ENCODE data around the gene MAD1L1. TPM values are rescaled to one million over a fixed set of nuclear protein-coding genes. Genes with fewer than 3 reads are reported as not detected.

Gene MAD1L1
- polyA plus RNA-seq, 4 donors = 12.3 to 21.7 (median 18.1) TPM

- Histone ChIP-seq H3K36me3 (ENCODE audit: control insufficient read depth in 3 of 3, insufficient read depth in 2 of 3, low read depth in 1 of 3, low read length in 3 of 3) (peaks cover 0 to 64% (median 9%) of the 10 kb centered on the region in 3 donors), H3K27ac (ENCODE audit: low read depth in 1 of 3, low read length in 2 of 3) (no peak overlapping the region), H3K4me3 (ENCODE audit: low read depth in 1 of 3, low read length in 3 of 3) (no peak overlapping the region), H3K27me3 (ENCODE audit: control insufficient read depth in 3 of 3, insufficient read depth in 3 of 3, low read length in 3 of 3) (no peaks in the 10 kb centered on the region), H3K4me1 (ENCODE audit: control insufficient read depth in 3 of 3, insufficient read depth in 2 of 3, low read depth in 1 of 3, low read length in 2 of 3) (no peaks in the 10 kb centered on the region), H3K9me3 (ENCODE audit: control insufficient read depth in 2 of 2, insufficient read depth in 1 of 2, low read depth in 1 of 2, low read length in 1 of 2) (peaks cover 2 to 15% of the 10 kb centered on the region in 2 donors)
- no peak for FAIRE-seq
- DNase-seq = no peak
- WGBS, 3 donors = 94 to 97% (median 96%) methylated on average over 13 of the region's 13 CpGs
Measured at GRCh38 chr7:2195400-2196246, 37.1 kb downstream of the MAD1L1 start.

DNA sequence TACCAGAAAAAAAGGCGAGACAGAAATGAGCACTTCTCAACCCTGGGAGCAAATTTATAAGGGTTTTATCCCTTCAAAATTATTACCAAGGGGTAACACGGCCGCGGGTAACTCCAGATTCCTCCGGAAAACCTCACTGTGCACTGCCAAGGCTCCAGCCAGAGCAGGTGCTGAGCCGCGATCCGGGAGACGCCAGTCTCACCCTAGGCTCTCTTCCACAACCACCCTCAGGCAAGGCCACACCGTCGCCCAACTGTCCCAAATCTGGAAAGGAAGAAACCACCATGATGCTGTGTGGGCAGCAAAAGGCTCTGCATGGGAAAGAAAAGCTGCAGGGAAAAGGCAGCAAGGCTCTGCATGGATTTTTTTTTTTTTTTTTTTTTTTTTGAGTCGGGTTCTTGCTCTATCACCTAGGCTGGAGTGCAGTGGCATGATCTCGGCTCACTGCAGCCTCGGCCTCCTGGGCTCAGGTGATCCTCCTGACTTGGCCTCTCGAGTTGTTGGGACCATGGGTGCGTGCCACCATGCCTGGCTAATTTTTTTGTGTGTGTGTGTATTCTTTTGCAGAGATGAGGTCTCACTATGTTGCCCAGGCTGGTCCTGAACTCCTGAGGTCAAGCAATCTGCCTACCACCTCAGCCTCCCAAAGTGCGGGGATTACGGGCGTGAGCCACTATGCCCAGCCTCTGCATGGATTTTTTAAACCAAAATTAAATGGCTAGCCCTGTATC lies 39.0 kb downstream of the MAD1L1 start:
- H3K4me3 ChIP-seq (ENCODE audit: low read depth in 1 of 3, low read length in 3 of 3) = no peak overlapping the region
- DNase-seq (no peak), FAIRE-seq (no peak)
- WGBS, 3 donors = 93 to 96% (median 94%) methylated on average over 18 to 19 of the region's 19 CpGs
- H3K27me3 ChIP-seq (ENCODE audit: control insufficient read depth in 3 of 3, insufficient read depth in 3 of 3, low read length in 3 of 3) = no peaks in the 10 kb centered on the region
- H3K9me3 ChIP-seq (ENCODE audit: control insufficient read depth in 2 of 2, insufficient read depth in 1 of 2, low read depth in 1 of 2, low read length in 1 of 2) = peaks cover 2 to 20% of the 10 kb centered on the region in 2 donors
- H3K4me1 ChIP-seq (ENCODE audit: control insufficient read depth in 3 of 3, insufficient read depth in 2 of 3, low read depth in 1 of 3, low read length in 2 of 3) = no peaks in the 10 kb centered on the region
- H3K36me3 ChIP-seq (ENCODE audit: control insufficient read depth in 3 of 3, insufficient read depth in 2 of 3, low read depth in 1 of 3, low read length in 3 of 3) = peaks cover 0 to 47% (median 9%) of the 10 kb centered on the region in 3 donors
- no peak overlapping the region for H3K27ac ChIP-seq (ENCODE audit: low read depth in 1 of 3, low read length in 2 of 3)

GRCh38 chr7:2192831-2193534 lies 39.8 kb downstream of the MAD1L1 start:
- peaks cover 2 to 20% of the 10 kb centered on the region in 2 donors for H3K9me3 ChIP-seq (ENCODE audit: control insufficient read depth in 2 of 2, insufficient read depth in 1 of 2, low read depth in 1 of 2, low read length in 1 of 2)
- H3K27ac ChIP-seq (ENCODE audit: low read depth in 1 of 3, low read length in 2 of 3) = no peak overlapping the region
- no peak overlapping the region for H3K4me3 ChIP-seq (ENCODE audit: low read depth in 1 of 3, low read length in 3 of 3)
- FAIRE-seq (no peak), DNase-seq (no peak)
- H3K4me1 ChIP-seq (ENCODE audit: control insufficient read depth in 3 of 3, insufficient read depth in 2 of 3, low read depth in 1 of 3, low read length in 2 of 3) = no peaks in the 10 kb centered on the region
- H3K36me3 ChIP-seq (ENCODE audit: control insufficient read depth in 3 of 3, insufficient read depth in 2 of 3, low read depth in 1 of 3, low read length in 3 of 3) = peaks cover 0 to 42% (median 9%) of the 10 kb centered on the region in 3 donors
- H3K27me3 ChIP-seq (ENCODE audit: control insufficient read depth in 3 of 3, insufficient read depth in 3 of 3, low read length in 3 of 3) = no peaks in the 10 kb centered on the region
- 79 to 86% (median 85%) methylated on average over 18 of the region's 18 CpGs for WGBS, 3 donors

- H3K27ac ChIP-seq (ENCODE audit: low read depth in 1 of 3, low read length in 2 of 3) = no peak overlapping the region
Measured at GRCh38 chr7:2191016-2191415, 41.7 kb downstream of the MAD1L1 start.

GRCh38 chr7:2190531-2190930 lies 42.2 kb downstream of the MAD1L1 start:
- FAIRE-seq (no peak), DNase-seq (no peak)
- 94 to 96% (median 95%) methylated on average over 10 of the region's 10 CpGs for WGBS, 3 donors
- H3K27me3 ChIP-seq (ENCODE audit: control insufficient read depth in 3 of 3, insufficient read depth in 3 of 3, low read length in 3 of 3) = no peaks in the 10 kb centered on the region
- no peak overlapping the region for H3K4me3 ChIP-seq (ENCODE audit: low read depth in 1 of 3, low read length in 3 of 3)
- H3K36me3 ChIP-seq (ENCODE audit: control insufficient read depth in 3 of 3, insufficient read depth in 2 of 3, low read depth in 1 of 3, low read length in 3 of 3) = peaks cover 0 to 22% (median 3%) of the 10 kb centered on the region in 3 donors
- no peak overlapping the region for H3K27ac ChIP-seq (ENCODE audit: low read depth in 1 of 3, low read length in 2 of 3)
- peaks cover 0 to 8% of the 10 kb centered on the region in 2 donors for H3K9me3 ChIP-seq (ENCODE audit: control insufficient read depth in 2 of 2, insufficient read depth in 1 of 2, low read depth in 1 of 2, low read length in 1 of 2)
- no peaks in the 10 kb centered on the region for H3K4me1 ChIP-seq (ENCODE audit: control insufficient read depth in 3 of 3, insufficient read depth in 2 of 3, low read depth in 1 of 3, low read length in 2 of 3)

More at GRCh38 chr7:2191016-2191415, 41.7 kb downstream of the MAD1L1 start:
- Histone ChIP-seq H3K36me3 (ENCODE audit: control insufficient read depth in 3 of 3, insufficient read depth in 2 of 3, low read depth in 1 of 3, low read length in 3 of 3) (peaks cover 0 to 23% (median 4%) of the 10 kb centered on the region in 3 donors), H3K27me3 (ENCODE audit: control insufficient read depth in 3 of 3, insufficient read depth in 3 of 3, low read length in 3 of 3) (no peaks in the 10 kb centered on the region), H3K9me3 (ENCODE audit: control insufficient read depth in 2 of 2, insufficient read depth in 1 of 2, low read depth in 1 of 2, low read length in 1 of 2) (peaks cover 2 to 13% of the 10 kb centered on the region in 2 donors), H3K4me3 (ENCODE audit: low read depth in 1 of 3, low read length in 3 of 3) (no peak overlapping the region), H3K4me1 (ENCODE audit: control insufficient read depth in 3 of 3, insufficient read depth in 2 of 3, low read depth in 1 of 3, low read length in 2 of 3) (no peaks in the 10 kb centered on the region)
- DNase-seq (no peak), FAIRE-seq (no peak)
- WGBS, 3 donors = 94 to 97% (median 96%) methylated on average over 9 of the region's 9 CpGs

- no peak overlapping the region for H3K4me3 ChIP-seq (ENCODE audit: low read depth in 1 of 3, low read length in 3 of 3)
- H3K9me3 ChIP-seq (ENCODE audit: control insufficient read depth in 2 of 2, insufficient read depth in 1 of 2, low read depth in 1 of 2, low read length in 1 of 2) = peaks cover 0 to 6% of the 10 kb centered on the region in 2 donors
- no peaks in the 10 kb centered on the region for H3K4me1 ChIP-seq (ENCODE audit: control insufficient read depth in 3 of 3, insufficient read depth in 2 of 3, low read depth in 1 of 3, low read length in 2 of 3)
- no peak for FAIRE-seq
- DNase-seq = no peak
- H3K27ac ChIP-seq (ENCODE audit: low read depth in 1 of 3, low read length in 2 of 3) = no peak overlapping the region
- H3K27me3 ChIP-seq (ENCODE audit: control insufficient read depth in 3 of 3, insufficient read depth in 3 of 3, low read length in 3 of 3) = no peaks in the 10 kb centered on the region
- H3K36me3 ChIP-seq (ENCODE audit: control insufficient read depth in 3 of 3, insufficient read depth in 2 of 3, low read depth in 1 of 3, low read length in 3 of 3) = peaks cover 0 to 6% (median 0%) of the 10 kb centered on the region in 3 donors
- WGBS, 3 donors = 86 to 93% (median 87%) methylated on average over 4 of the region's 4 CpGs
Measured at GRCh38 chr7:2186166-2186565, 46.6 kb downstream of the MAD1L1 start.

DNA sequence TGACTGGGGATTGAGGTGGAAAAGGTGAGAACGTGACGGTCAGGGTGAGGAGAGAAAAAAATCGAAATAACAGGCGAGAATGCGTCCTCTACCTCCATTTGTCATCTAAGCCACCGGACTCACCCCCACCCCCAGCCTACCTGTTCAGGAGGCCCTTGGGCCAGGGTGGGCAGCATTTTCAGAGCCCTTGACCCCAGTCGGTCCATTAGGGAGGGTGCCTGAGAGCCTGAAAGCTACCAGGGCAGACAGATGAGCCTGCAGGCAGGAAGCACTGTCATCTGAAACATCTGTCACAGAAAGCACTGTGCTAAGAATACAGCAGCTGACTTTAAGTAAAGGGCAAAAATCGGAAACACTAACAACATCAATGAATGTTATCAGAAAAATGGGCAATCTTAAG lies 47.0 kb downstream of the MAD1L1 start:
- DNase-seq = no peak
- peaks cover 0 to 6% (median 2%) of the 10 kb centered on the region in 3 donors for H3K36me3 ChIP-seq (ENCODE audit: control insufficient read depth in 3 of 3, insufficient read depth in 2 of 3, low read depth in 1 of 3, low read length in 3 of 3)
- no peak for FAIRE-seq
- WGBS, 3 donors = 93 to 97% (median 96%) methylated on average over 8 of the region's 8 CpGs
- H3K9me3 ChIP-seq (ENCODE audit: control insufficient read depth in 2 of 2, insufficient read depth in 1 of 2, low read depth in 1 of 2, low read length in 1 of 2) = peaks cover 0 to 6% of the 10 kb centered on the region in 2 donors
- H3K27me3 ChIP-seq (ENCODE audit: control insufficient read depth in 3 of 3, insufficient read depth in 3 of 3, low read length in 3 of 3) = no peaks in the 10 kb centered on the region
- H3K4me1 ChIP-seq (ENCODE audit: control insufficient read depth in 3 of 3, insufficient read depth in 2 of 3, low read depth in 1 of 3, low read length in 2 of 3) = no peaks in the 10 kb centered on the region
- no peak overlapping the region for H3K27ac ChIP-seq (ENCODE audit: low read depth in 1 of 3, low read length in 2 of 3)
- H3K4me3 ChIP-seq (ENCODE audit: low read depth in 1 of 3, low read length in 3 of 3) = no peak overlapping the region

DNA sequence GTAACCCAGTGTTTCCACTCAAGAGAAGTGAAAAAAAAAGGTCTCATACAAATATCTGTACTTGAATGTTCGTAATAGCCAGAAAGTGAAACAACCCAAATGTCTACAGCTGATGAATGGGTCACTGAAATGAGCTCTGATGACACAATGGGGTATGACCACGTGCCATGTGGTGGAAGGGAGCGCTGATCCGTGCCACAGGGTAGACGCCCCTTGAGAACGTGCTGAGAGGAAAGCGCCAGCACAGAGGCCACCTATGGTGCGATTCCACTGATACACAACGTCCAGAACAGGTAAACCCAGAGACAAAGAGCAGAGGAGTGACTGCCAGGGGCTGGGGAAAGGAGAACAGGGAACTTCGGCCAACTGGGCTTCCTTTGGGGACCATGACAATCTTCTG lies 50.3 kb downstream of the MAD1L1 start:
- no peaks in the 10 kb centered on the region for H3K4me1 ChIP-seq (ENCODE audit: control insufficient read depth in 3 of 3, insufficient read depth in 2 of 3, low read depth in 1 of 3, low read length in 2 of 3)
- H3K4me3 ChIP-seq (ENCODE audit: low read depth in 1 of 3, low read length in 3 of 3) = no peak overlapping the region
- DNase-seq (no peak), FAIRE-seq (no peak)
- no peaks in the 10 kb centered on the region for H3K27me3 ChIP-seq (ENCODE audit: control insufficient read depth in 3 of 3, insufficient read depth in 3 of 3, low read length in 3 of 3)
- peaks cover 0 to 6% (median 2%) of the 10 kb centered on the region in 3 donors for H3K36me3 ChIP-seq (ENCODE audit: control insufficient read depth in 3 of 3, insufficient read depth in 2 of 3, low read depth in 1 of 3, low read length in 3 of 3)
- no peaks in the 10 kb centered on the region for H3K9me3 ChIP-seq (ENCODE audit: control insufficient read depth in 2 of 2, insufficient read depth in 1 of 2, low read depth in 1 of 2, low read length in 1 of 2)
- 94 to 97% (median 95%) methylated on average over 10 of the region's 10 CpGs for WGBS, 3 donors
- H3K27ac ChIP-seq (ENCODE audit: low read depth in 1 of 3, low read length in 2 of 3) = no peak overlapping the region
